Natural killer cell treated with Interleukin-12 subunit alpha and Interleukin-12 subunit beta and Interleukin-15 and Interleukin-18, amount 100 ng/mL, for 72 hours (primary cell): ENCODE data around the gene FRMPD1. TPM values are rescaled to one million over a fixed set of nuclear protein-coding genes. Genes with fewer than 3 reads are reported as not detected.

ENCODE experiments used
- ATAC-seq, 2 donors: fragments of 150-1000 bp; cut with Tn5 transposase in 1 of 2; sonication (Bioruptor Pico), chemical (Tn5 transposase) in 1 of 2; 2 replicates each; pipeline ENCODE4 v1.10.0; 2021
- DNase-seq: peaks from one replicate; pipeline ENCODE4 v3.0.0; 2022; ENCODE audit warnings: low spot score
- H3K27ac Mint-ChIP-seq, 2 donors: 1 replicate in 1 of 2; 2 replicates in 1 of 2; pipeline ENCODE4 v1.8.0; 2022; ENCODE audit warnings: mixed read lengths in 2 of 2, mild to moderate bottlenecking in 1 of 2, moderate library complexity in 1 of 2
- H3K27me3 Mint-ChIP-seq, 2 donors: 1 replicate in 1 of 2; 2 replicates in 1 of 2; pipeline ENCODE4 v1.8.0; 2022; ENCODE audit warnings: mixed read lengths in 2 of 2
- H3K36me3 Mint-ChIP-seq: one replicate; pipeline ENCODE4 v1.8.0; 2022; ENCODE audit warnings: mixed read lengths
- H3K4me1 Mint-ChIP-seq, 2 donors: 1 replicate in 1 of 2; 2 replicates in 1 of 2; pipeline ENCODE4 v1.8.0; 2022; ENCODE audit warnings: low read depth in 2 of 2, mixed read lengths in 2 of 2, mild to moderate bottlenecking in 1 of 2
- H3K4me3 Mint-ChIP-seq: one replicate; pipeline ENCODE4 v1.8.0; 2022; ENCODE audit warnings: mixed read lengths
- H3K9me3 Mint-ChIP-seq: 2 replicates; pipeline ENCODE4 v1.8.0; 2022; ENCODE audit warnings: mixed read lengths
- total RNA-seq, 2 donors: library from RNA; stranded (reverse); gene quantifications; one replicate each; pipeline ENCODE4 v1.2.3, GENCODE V29; 2022

FRMPD1 gene
- total RNA-seq, 2 donors from 2014 or later: not detected

- ATAC-seq: no peak
- peaks cover 7 to 10% of the 10 kb centered on the region in 2 donors for H3K27me3 Mint-ChIP-seq
- DNase-seq: no peak
- H3K4me1 Mint-ChIP-seq: no peaks in the 10 kb centered on the region
- no peak overlapping the region for H3K27ac Mint-ChIP-seq
- H3K36me3 Mint-ChIP-seq: no peaks in the 10 kb centered on the region
- no peaks in the 10 kb centered on the region for H3K9me3 Mint-ChIP-seq
- no peak overlapping the region for H3K4me3 Mint-ChIP-seq
Measured at GRCh38 chr9:37620396-37620795, 30.4 kb upstream of the FRMPD1 start.

- no peak overlapping the region for H3K4me3 Mint-ChIP-seq
- H3K27ac Mint-ChIP-seq: no peak overlapping the region
- H3K9me3 Mint-ChIP-seq: no peaks in the 10 kb centered on the region
Measured at GRCh38 chr9:37621273-37622121, 29.3 kb upstream of the FRMPD1 start.

GRCh38 chr9:37622462-37622861 is 28.3 kb upstream of the FRMPD1 start:
- Mint-ChIP-seq H3K27ac (no peak overlapping the region), H3K4me1 (no peaks in the 10 kb centered on the region), H3K27me3 (peaks cover 10% of the 10 kb centered on the region in 2 donors), H3K36me3 (no peaks in the 10 kb centered on the region), H3K4me3 (no peak overlapping the region), H3K9me3 (no peaks in the 10 kb centered on the region)
- no peak for DNase-seq
- ATAC-seq: no peak

More at GRCh38 chr9:37621273-37622121, 29.3 kb upstream of the FRMPD1 start:
- Mint-ChIP-seq H3K4me1 (no peaks in the 10 kb centered on the region), H3K36me3 (no peaks in the 10 kb centered on the region), H3K27me3 (peaks cover 7 to 10% of the 10 kb centered on the region in 2 donors)
- ATAC-seq (peak in 1 of 2 donors; percentile 28), DNase-seq (no peak)

- Mint-ChIP-seq H3K4me3 (no peak overlapping the region), H3K9me3 (no peaks in the 10 kb centered on the region), H3K27me3 (peaks cover 9 to 12% of the 10 kb centered on the region in 2 donors), H3K36me3 (no peaks in the 10 kb centered on the region), H3K27ac (no peak overlapping the region), H3K4me1 (no peaks in the 10 kb centered on the region)
- DNase-seq (no peak), ATAC-seq (no peak)
Measured at GRCh38 chr9:37623267-37623666, 27.5 kb upstream of the FRMPD1 start.

DNA sequence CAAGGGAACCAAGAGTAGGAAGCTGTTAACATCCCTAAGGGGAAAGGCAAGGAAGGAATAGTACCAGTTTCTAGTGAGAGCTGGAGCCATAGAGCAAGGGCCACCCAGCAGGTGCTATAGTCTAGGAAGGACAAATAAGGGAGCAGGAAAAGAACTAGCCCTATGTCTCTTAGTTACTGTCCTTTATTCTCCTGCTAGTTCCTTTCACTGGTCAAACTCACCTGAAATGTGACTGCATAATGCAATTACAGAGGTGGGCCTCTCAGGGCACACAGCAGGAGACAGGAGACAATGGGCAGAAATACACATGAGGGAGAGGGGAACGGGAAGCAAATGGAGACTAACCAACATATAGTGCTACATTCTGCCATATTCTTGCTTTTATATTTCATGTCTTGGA is 26.7 kb upstream of the FRMPD1 start:
- Mint-ChIP-seq H3K4me3 (no peak overlapping the region), H3K9me3 (no peaks in the 10 kb centered on the region), H3K27me3 (peaks cover 1 to 8% of the 10 kb centered on the region in 2 donors), H3K36me3 (no peaks in the 10 kb centered on the region), H3K4me1 (no peaks in the 10 kb centered on the region), H3K27ac (no peak overlapping the region)
- DNase-seq (no peak), ATAC-seq (no peak)

DNA sequence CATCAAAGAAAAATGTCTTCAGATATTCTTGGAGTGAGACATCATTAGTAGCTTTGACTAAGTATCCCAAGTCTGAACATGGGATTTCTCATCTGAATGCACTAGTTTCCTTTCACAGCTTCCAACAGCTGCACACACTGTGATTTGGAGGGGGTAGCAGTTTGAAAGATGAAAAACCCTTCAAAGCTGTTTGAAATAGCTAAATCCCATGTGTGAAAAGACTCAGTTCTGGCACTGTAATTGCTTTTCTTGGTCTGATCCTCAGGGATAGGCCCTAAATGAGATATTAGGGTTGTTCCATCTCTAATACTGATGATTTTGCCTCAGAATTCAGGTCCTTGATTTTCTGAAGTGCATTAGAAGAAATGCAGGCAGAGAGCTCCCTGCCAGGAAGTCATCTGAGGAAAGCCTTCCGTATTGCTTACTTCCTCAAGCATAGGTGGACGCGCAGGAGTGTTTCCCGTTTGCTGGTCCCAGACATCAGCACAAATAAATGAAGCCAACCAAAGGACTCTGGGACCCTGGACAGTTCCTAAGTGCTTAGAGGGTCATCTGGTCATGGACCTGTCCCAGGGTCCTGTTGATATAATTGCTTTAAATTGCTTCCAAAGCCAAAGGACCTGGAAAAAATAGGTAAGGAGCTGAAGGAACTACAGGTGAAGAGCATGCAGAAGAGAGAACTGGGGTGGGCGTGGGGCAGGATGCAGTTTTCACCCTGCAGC is 25.6 kb upstream of the FRMPD1 start:
- no peak for ATAC-seq
- Mint-ChIP-seq H3K4me1 (no peaks in the 10 kb centered on the region), H3K36me3 (no peaks in the 10 kb centered on the region)

DNA sequence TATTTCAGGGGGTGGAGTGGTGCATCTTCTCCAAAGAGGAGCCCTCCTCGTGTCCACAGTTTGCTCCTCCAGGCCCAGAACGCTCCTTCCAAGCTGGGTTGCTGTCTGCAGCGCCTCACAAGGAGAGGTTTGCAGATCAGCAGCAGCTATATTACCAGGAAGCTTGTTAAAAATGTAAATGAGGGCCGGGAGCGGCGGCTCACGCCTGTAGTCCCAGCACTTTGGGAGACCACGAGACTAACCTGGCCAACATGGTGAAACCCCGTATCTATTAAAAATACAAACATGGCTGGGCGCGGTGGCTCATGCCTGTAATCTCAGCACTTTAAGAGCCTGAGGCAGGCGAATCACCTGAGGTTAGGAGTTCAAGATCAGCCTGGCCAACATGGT is 25.0 kb upstream of the FRMPD1 start:
- no peak for DNase-seq

More for the DNA sequence above, 25.6 kb upstream of the FRMPD1 start:
- Mint-ChIP-seq H3K27me3 (peaks cover 0 to 8% of the 10 kb centered on the region in 2 donors), H3K27ac (no peak overlapping the region), H3K9me3 (no peaks in the 10 kb centered on the region), H3K4me3 (no peak overlapping the region)
- DNase-seq: no peak

GRCh38 chr9:37626708-37627292 is 24.0 kb upstream of the FRMPD1 start:
- no peak for DNase-seq
- H3K9me3 Mint-ChIP-seq: no peaks in the 10 kb centered on the region
- H3K27me3 Mint-ChIP-seq: peaks cover 0 to 11% of the 10 kb centered on the region in 2 donors
- H3K36me3 Mint-ChIP-seq: no peaks in the 10 kb centered on the region
- H3K4me3 Mint-ChIP-seq: no peak overlapping the region
- no peaks in the 10 kb centered on the region for H3K4me1 Mint-ChIP-seq
- H3K27ac Mint-ChIP-seq: no peak overlapping the region
- no peak for ATAC-seq

More for the DNA sequence above, 25.0 kb upstream of the FRMPD1 start:
- no peak overlapping the region for H3K4me3 Mint-ChIP-seq
- no peaks in the 10 kb centered on the region for H3K9me3 Mint-ChIP-seq
- H3K27me3 Mint-ChIP-seq: peaks cover 0 to 9% of the 10 kb centered on the region in 2 donors
- no peak overlapping the region for H3K27ac Mint-ChIP-seq
- no peak for ATAC-seq
- H3K4me1 Mint-ChIP-seq: no peaks in the 10 kb centered on the region
- no peaks in the 10 kb centered on the region for H3K36me3 Mint-ChIP-seq

DNA sequence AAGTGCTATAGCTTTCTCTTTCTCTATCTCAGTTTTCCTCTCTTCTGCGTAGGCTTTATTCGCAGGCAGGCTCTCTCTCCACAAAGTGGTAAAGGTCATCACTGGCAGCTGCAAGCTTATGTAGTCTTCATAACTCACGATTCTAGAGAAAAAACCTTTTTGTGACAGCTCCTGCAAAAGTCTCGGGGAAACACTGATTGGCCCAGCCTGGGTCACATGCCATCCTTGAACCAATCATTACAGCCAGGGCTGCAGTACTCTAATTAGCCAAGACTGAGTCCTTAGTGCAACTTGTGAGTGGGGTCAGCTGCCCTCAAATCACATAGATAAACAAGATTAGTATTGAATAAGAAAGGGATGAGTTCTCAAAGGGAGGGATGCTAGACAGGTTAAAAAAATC is 18.3 kb upstream of the FRMPD1 start:
- Mint-ChIP-seq H3K27ac (no peak overlapping the region), H3K9me3 (no peaks in the 10 kb centered on the region), H3K4me3 (no peak overlapping the region), H3K27me3 (peaks cover 5 to 6% of the 10 kb centered on the region in 2 donors), H3K4me1 (no peaks in the 10 kb centered on the region), H3K36me3 (no peaks in the 10 kb centered on the region)
- ATAC-seq: no peak
- DNase-seq: no peak

GRCh38 chr9:37635808-37636207 is 14.9 kb upstream of the FRMPD1 start:
- no peak overlapping the region for H3K4me3 Mint-ChIP-seq
- ATAC-seq: peak; percentile 31 to 45

DNA sequence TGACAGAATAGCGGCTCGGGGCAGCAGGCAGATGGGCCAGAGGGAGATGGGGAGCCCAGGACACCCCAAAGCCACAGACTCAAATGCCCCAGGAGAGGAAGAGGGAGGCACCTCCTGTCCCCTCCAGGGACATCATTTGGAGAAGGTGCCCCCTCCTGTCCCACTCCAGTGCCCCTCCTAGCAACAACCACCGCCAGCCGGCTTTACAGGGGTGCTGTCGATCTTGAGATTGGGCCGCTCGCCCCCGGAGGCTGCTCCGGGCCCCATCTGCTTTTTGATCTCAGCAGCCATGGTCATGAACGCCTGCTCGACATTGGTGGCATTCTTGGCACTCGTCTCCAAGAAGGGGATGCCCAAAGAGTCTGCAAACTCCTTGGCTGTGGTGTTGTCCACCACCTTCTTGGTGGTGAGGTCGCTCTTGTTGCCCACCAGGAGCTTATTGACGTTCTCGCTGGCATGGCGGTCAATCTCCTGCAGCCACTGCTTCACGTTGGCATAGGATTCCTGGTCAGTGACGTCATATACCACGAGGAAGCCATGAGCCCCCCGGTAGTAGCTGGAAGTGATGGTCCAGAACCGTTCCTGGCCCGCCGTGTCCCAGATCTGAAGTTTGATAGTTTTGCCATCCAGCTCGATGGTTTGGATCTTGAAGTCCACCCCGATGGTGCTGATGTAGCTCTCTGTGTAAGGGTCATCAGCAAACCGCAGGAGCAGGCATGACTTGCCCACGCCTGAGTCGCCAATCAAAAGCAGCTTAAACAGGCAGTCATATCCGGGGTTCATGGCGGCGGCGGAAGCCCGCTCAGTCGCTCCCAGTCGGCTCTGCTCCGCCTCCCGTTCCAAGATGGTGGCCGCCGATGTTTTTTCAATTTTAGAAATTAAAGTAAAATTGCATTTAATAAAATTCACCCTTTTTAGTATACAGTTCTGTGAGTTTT is 14.0 kb upstream of the FRMPD1 start:
- no peaks in the 10 kb centered on the region for H3K36me3 Mint-ChIP-seq
- no peak for DNase-seq
- peaks cover 5 to 10% of the 10 kb centered on the region in 2 donors for H3K27me3 Mint-ChIP-seq
- H3K4me1 Mint-ChIP-seq: no peaks in the 10 kb centered on the region
- H3K4me3 Mint-ChIP-seq: no peak overlapping the region
- no peak for ATAC-seq
- H3K27ac Mint-ChIP-seq: no peak overlapping the region
- H3K9me3 Mint-ChIP-seq: no peaks in the 10 kb centered on the region

More at GRCh38 chr9:37635808-37636207, 14.9 kb upstream of the FRMPD1 start:
- DNase-seq: no peak
- Mint-ChIP-seq H3K27me3 (peaks cover 7 to 10% of the 10 kb centered on the region in 2 donors), H3K9me3 (no peaks in the 10 kb centered on the region), H3K4me1 (no peaks in the 10 kb centered on the region), H3K36me3 (no peaks in the 10 kb centered on the region), H3K27ac (no peak overlapping the region)

GRCh38 chr9:37639109-37639762 is 11.5 kb upstream of the FRMPD1 start:
- no peak for DNase-seq
- Mint-ChIP-seq H3K9me3 (no peaks in the 10 kb centered on the region), H3K4me1 (no peaks in the 10 kb centered on the region), H3K27ac (no peak overlapping the region), H3K4me3 (no peak overlapping the region), H3K36me3 (no peaks in the 10 kb centered on the region), H3K27me3 (peaks cover 14 to 24% of the 10 kb centered on the region in 2 donors)
- no peak for ATAC-seq

DNA sequence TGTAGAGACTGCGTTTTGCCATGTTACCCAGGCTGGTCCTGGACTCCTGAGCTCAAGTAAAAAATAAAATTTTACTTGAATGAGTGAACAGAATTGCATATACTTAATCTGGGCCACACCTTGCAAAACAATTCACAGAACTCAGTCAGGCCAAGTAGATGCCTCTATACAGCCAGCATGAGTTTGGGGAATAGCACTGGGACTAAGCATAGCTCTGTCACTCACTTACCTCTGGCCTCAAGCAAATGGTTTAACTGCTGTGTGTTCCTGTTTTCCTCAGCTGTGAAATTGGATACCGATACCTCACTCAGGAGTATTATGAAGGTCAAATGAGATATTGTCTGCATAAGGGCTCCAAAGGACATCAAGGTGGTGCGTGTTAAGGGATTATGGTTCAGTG is 10.9 kb upstream of the FRMPD1 start:
- Mint-ChIP-seq H3K9me3 (no peaks in the 10 kb centered on the region), H3K27me3 (peaks cover 17 to 30% of the 10 kb centered on the region in 2 donors), H3K27ac (no peak overlapping the region), H3K4me1 (no peaks in the 10 kb centered on the region), H3K4me3 (no peak overlapping the region), H3K36me3 (no peaks in the 10 kb centered on the region)
- ATAC-seq (no peak), DNase-seq (no peak)
